NOMO-1 treated with dmso at 0.1 percent for 144 hours (cell line): Measurements from ENCODE around the gene GPR39.
A peak's percentile ranks its signal among the peaks of the same experiment; 100 is the strongest.
"Not testable (repeated sequence)": the region's sequence is repeated elsewhere in the genome, so short reads cannot be mapped to it uniquely, and the experiment has no call there.

ENCODE experiments used
- DNase-seq: peaks from one replicate; lab custom pipeline; 2025; ENCODE audit not compliant: unreplicated experiment; lab: John Stamatoyannopoulos, UW

GPR39 gene

GRCh38 chr2:132489150-132489549 lies 72.5 kb downstream of the GPR39 start:
- no peak for DNase-seq

GRCh38 chr2:132495881-132496280 lies 79.3 kb downstream of the GPR39 start:
- no peak for DNase-seq

GRCh38 chr2:132496555-132496954 lies 80.0 kb downstream of the GPR39 start:
- no peak for DNase-seq

- DNase-seq, result no peak
These were observed 81.0 kb downstream of the GPR39 start for GRCh38 chr2:132497591-132497990.

GRCh38 chr2:132503701-132504100 lies 87.1 kb downstream of the GPR39 start:
- no peak for DNase-seq

GRCh38 chr2:132515010-132515409 lies 98.4 kb downstream of the GPR39 start:
- DNase-seq, result no peak

- no peak for DNase-seq
These were observed 100.8 kb downstream of the GPR39 start for GRCh38 chr2:132517386-132517785.

- DNase-seq, result no peak
These were observed 101.7 kb downstream of the GPR39 start for GRCh38 chr2:132518302-132518701.

GRCh38 chr2:132519566-132519965 lies 103.0 kb downstream of the GPR39 start:
- no peak for DNase-seq

- DNase-seq, result no peak
These were observed 104.7 kb downstream of the GPR39 start for GRCh38 chr2:132521341-132521740.

- no peak for DNase-seq
These were observed 106.3 kb downstream of the GPR39 start for GRCh38 chr2:132522901-132523300.

GRCh38 chr2:132537061-132537460 lies 120.5 kb downstream of the GPR39 start:
- DNase-seq, result not testable (repeated sequence)

- no peak for DNase-seq
These were observed 121.8 kb downstream of the GPR39 start for GRCh38 chr2:132538331-132538855.

- DNase-seq, result no peak
These were observed 123.6 kb downstream of the GPR39 start for GRCh38 chr2:132540166-132540565.

GRCh38 chr2:132542953-132543569 lies 126.5 kb downstream of the GPR39 start:
- no peak for DNase-seq

GRCh38 chr2:132544006-132544630 lies 127.5 kb downstream of the GPR39 start:
- no peak for DNase-seq

GRCh38 chr2:132547090-132547687 lies 130.6 kb downstream of the GPR39 start:
- peak; percentile 1 for DNase-seq

- no peak for DNase-seq
These were observed 133.5 kb downstream of the GPR39 start for GRCh38 chr2:132549935-132550670.

GRCh38 chr2:132550946-132551345 lies 134.3 kb downstream of the GPR39 start:
- DNase-seq, result no peak

- no peak for DNase-seq
These were observed 141.1 kb downstream of the GPR39 start for GRCh38 chr2:132557694-132558093.

GRCh38 chr2:132559326-132559725 lies 142.7 kb downstream of the GPR39 start:
- DNase-seq, result no peak

- DNase-seq, result no peak
These were observed 143.3 kb downstream of the GPR39 start for GRCh38 chr2:132559921-132560320.
